ENCODE results near the gene ULK4. TPM values are rescaled to one million over a fixed set of nuclear protein-coding genes. Genes with fewer than 3 reads are reported as not detected.

The ULK4 gene
- total RNA-seq, 4 donors from 2014 or later, result 8.4 to 43.8 (median 20.8) TPM

GRCh38 chr3:41746215-41746614 lies 215.7 kb downstream of the ULK4 start:
- TF ChIP-seq POLR2A (IDR thresholded peaks at IDR 0.05), result no peak
- TF ChIP-seq, protein P1, sequence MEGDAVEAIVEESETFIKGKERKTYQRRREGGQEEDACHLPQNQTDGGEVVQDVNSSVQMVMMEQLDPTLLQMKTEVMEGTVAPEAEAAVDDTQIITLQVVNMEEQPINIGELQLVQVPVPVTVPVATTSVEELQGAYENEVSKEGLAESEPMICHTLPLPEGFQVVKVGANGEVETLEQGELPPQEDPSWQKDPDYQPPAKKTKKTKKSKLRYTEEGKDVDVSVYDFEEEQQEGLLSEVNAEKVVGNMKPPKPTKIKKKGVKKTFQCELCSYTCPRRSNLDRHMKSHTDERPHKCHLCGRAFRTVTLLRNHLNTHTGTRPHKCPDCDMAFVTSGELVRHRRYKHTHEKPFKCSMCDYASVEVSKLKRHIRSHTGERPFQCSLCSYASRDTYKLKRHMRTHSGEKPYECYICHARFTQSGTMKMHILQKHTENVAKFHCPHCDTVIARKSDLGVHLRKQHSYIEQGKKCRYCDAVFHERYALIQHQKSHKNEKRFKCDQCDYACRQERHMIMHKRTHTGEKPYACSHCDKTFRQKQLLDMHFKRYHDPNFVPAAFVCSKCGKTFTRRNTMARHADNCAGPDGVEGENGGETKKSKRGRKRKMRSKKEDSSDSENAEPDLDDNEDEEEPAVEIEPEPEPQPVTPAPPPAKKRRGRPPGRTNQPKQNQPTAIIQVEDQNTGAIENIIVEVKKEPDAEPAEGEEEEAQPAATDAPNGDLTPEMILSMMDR (IDR thresholded peaks at IDR 0.05), result no peak
- H3K27ac ChIP-seq, result no peak overlapping the region
- H3K4me3 ChIP-seq, result no peak overlapping the region
- no peaks in the 10 kb centered on the region for H3K4me1 ChIP-seq
- H3K36me3 ChIP-seq, result no peaks in the 10 kb centered on the region
- no peak for DNase-seq
- no peaks in the 10 kb centered on the region for H3K9me3 ChIP-seq
- H3K27me3 ChIP-seq, result no peaks in the 10 kb centered on the region

DNA sequence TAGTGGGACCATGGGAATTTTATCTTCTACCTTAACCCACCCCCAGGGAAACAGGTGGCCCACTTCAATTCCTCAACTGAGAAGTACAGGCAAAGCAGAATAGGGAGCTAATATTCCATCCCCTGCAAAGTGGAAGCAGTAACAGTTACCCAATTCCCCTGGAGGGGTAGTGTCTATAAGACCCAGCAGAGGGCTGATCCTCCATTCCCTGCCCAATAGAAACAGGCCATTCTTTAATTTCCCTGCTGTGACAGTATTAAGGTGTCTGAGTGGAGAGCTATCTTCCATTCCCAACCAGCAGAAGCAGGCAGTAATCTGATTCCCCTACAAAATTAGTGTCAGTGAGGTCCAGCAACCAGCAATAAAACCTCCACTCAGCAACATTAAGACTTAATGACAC lies 219.8 kb downstream of the ULK4 start:
- no peak overlapping the region for H3K4me3 ChIP-seq
- no peaks in the 10 kb centered on the region for H3K9me3 ChIP-seq
- no peaks in the 10 kb centered on the region for H3K36me3 ChIP-seq
- DNase-seq, result no peak
- no peaks in the 10 kb centered on the region for H3K27me3 ChIP-seq
- no peak overlapping the region for H3K27ac ChIP-seq
- H3K4me1 ChIP-seq, result no peaks in the 10 kb centered on the region
- TF ChIP-seq POLR2A (IDR thresholded peaks at IDR 0.05), result no peak
- TF ChIP-seq, protein P1 (IDR thresholded peaks at IDR 0.05), result no peak

DNA sequence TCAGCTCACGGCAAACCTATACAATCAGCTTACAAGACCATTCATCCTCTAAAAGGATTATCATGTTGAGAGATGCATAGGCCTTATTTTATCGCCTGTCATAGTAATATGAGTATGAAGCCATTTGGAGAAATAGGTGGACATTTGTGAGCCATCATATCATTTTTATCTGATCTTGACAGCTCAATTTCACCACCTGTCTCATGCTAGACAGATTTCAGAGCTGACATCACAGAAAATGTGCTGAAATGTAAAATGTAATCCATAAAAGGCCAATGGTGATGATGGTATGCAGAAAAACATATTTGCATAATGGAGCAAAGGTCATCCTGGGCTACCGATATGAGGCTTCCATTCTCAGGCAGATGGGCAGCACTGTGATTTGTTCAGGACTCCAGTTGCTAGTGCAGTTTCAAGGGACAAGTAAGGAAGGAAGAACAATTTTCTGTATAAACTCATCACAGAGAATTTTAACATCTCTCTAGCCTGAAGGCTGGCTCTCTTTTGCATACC lies 221.5 kb downstream of the ULK4 start:
- Histone ChIP-seq H3K36me3 (no peaks in the 10 kb centered on the region), H3K4me3 (no peak overlapping the region), H3K27me3 (no peaks in the 10 kb centered on the region), H3K4me1 (no peaks in the 10 kb centered on the region), H3K9me3 (no peaks in the 10 kb centered on the region), H3K27ac (no peak overlapping the region)
- TF ChIP-seq, protein P1 (IDR thresholded peaks at IDR 0.05), result no peak
- TF ChIP-seq POLR2A (IDR thresholded peaks at IDR 0.05), result no peak
- no peak for DNase-seq

- no peak overlapping the region for H3K4me3 ChIP-seq
- no peaks in the 10 kb centered on the region for H3K36me3 ChIP-seq
- H3K27ac ChIP-seq, result no peak overlapping the region
- TF ChIP-seq POLR2A (IDR thresholded peaks at IDR 0.05), result no peak
- TF ChIP-seq, protein P1 (IDR thresholded peaks at IDR 0.05), result no peak
- no peak for DNase-seq
- no peaks in the 10 kb centered on the region for H3K9me3 ChIP-seq
- no peaks in the 10 kb centered on the region for H3K4me1 ChIP-seq
- H3K27me3 ChIP-seq, result no peaks in the 10 kb centered on the region
Measured at GRCh38 chr3:41726891-41727290, 235.0 kb downstream of the ULK4 start.

DNA sequence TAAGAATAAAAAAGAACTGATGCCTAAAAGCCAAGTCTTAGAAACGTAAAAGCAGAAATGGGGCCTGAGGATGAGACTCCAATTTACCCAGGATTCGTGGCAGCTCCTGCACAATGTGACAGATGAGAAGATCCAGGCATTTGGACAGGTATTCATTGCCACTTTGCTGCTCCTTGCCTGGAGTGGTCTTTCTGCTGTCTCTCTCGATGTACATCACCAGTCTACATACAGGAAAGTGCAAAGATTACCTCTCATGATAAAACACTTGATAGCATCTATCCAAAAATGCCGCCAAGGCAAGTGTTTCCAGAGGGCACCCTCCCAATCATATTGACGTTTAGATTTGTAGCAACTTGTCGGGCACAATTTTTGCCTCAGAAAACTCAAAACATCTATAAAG lies 244.3 kb downstream of the ULK4 start:
- Histone ChIP-seq H3K27me3 (no peaks in the 10 kb centered on the region), H3K9me3 (no peaks in the 10 kb centered on the region), H3K36me3 (no peaks in the 10 kb centered on the region), H3K27ac (no peak overlapping the region), H3K4me1 (no peaks in the 10 kb centered on the region), H3K4me3 (no peak overlapping the region)
- no peak for DNase-seq
- TF ChIP-seq POLR2A (IDR thresholded peaks at IDR 0.05), result no peak
- TF ChIP-seq, protein P1 (IDR thresholded peaks at IDR 0.05), result no peak

DNA sequence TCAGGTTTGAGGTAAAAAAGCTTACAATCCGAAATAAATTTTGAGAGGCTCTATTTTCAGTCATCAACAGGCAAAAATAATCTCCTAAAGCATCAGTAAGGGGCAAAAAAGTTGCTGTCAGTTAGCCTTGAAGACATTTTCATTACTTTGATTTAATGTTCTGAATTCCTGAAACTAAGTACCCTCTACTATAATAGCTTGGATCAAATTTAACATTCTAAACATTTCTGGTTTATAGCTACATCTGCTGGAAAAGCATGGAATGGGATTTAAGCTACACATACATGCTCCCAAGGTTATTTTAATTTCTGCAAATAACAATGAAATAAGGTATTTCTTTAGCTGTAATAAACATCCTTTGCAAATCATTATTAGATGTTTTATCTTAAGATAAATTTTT lies 245.4 kb downstream of the ULK4 start:
- no peak overlapping the region for H3K27ac ChIP-seq
- H3K4me1 ChIP-seq, result no peaks in the 10 kb centered on the region
- no peaks in the 10 kb centered on the region for H3K9me3 ChIP-seq
- no peak for TF ChIP-seq POLR2A (IDR thresholded peaks at IDR 0.05)
- TF ChIP-seq, protein P1 (IDR thresholded peaks at IDR 0.05), result peak in 4 of 6 experiments; percentile 26 to 51 (median 44)
- no peaks in the 10 kb centered on the region for H3K36me3 ChIP-seq
- no peak for DNase-seq
- H3K4me3 ChIP-seq, result no peak overlapping the region
- H3K27me3 ChIP-seq, result no peaks in the 10 kb centered on the region
